Activated CD8-positive, alpha-beta memory T cell treated with anti-CD3 and anti-CD28 coated beads for 4 hours (primary cell): ENCODE data around the gene ABR.
A peak's percentile ranks its signal among the peaks of the same experiment; 100 is the strongest.
"Not testable (repeated sequence)": the region's sequence is repeated elsewhere in the genome, so short reads cannot be mapped to it uniquely, and the experiment has no call there.

Source experiments
- DNase-seq, 2 donors: peaks; one replicate each; pipeline ENCODE4 v3.0.0-alpha.2; 2020; ENCODE audit warnings: low read depth in 2 of 2

ABR gene

DNA sequence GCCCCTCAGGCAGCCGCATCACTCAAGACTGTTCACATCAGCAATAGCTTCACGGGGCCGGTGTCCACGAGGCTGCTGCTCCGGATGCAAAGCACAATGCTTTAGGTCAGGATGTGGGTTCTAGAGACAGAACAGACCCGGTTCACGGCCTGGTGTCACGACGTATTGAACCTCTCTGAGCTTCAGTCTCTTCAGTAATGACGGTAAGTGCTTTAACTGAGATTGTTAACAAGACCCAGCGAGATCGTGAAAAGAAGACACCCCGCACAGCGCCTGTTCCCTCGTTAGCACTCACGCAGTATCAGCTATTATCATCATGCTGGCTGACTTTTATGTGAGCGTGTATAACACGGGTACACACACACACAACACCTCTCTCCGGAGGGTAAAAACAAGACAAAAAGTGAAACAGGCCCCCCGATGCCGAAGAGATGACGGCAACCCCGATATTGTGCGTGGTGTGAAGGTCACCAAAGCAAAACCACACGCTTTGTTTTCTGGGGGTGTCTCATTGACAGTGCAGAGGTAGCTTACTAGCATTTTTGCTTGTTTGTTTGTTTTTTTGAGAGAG, 21.4 kb upstream of the ABR start:
- DNase-seq: peak in 1 of 2 donors; percentile 28

GRCh38 chr17:1199271-1199743, 19.5 kb upstream of the ABR start:
- not testable (repeated sequence) for DNase-seq

- peak; percentile 36 to 47 for DNase-seq
Observed at GRCh38 chr17:1197781-1198490, 18.2 kb upstream of the ABR start.

GRCh38 chr17:1197379-1197778, 17.6 kb upstream of the ABR start:
- no peak for DNase-seq

- no peak for DNase-seq
Observed at GRCh38 chr17:1196946-1197345, 17.2 kb upstream of the ABR start.

- no peak for DNase-seq
Observed at GRCh38 chr17:1192911-1193699, 13.3 kb upstream of the ABR start.

- DNase-seq: no peak
Observed at GRCh38 chr17:1190751-1191331, 11.1 kb upstream of the ABR start.

GRCh38 chr17:1188812-1189504, 9.2 kb upstream of the ABR start:
- DNase-seq: no peak

DNA sequence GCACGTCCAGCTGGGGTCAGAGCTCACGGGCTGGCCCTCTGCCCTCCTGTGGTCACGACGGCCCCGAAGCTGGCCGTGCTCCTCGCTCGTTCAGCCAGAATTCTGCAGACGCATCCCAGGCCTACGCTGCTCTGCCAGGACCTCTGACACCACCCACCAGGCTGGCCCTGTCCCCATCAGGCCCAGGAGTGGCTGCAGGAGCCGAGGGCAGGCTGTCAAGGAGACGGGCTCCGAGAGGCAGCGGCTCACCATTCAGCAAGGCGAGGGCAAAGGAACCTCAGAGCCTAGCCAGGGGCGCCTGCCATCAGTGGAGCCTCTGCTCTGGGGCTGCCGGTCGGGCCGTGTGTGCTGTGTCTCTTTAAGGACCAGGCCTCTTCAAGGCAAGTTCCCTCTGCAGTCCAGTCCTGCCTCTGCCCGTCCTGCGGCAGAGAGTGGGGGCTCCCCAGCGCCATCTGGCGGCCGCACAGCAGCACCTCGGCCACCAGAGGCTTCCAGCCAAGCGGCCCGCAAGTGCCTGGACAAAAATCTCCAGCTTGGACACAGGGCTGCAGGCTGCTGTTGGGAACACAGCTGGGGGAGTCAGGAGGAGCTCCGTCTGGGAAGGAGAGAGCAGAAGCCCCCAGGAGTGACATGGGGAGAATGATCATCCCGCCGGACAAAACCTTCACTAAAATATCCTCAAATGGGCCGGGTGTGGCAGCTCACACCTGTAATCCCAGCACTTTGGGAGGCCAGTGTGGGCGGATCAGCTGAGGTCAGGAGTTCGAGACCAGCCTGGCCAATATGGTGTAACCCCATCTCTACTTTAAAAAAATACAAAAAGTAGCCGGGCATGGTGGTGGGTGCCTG, 7.4 kb upstream of the ABR start:
- DNase-seq: peak; percentile 36 to 49

- DNase-seq: no peak
Observed at GRCh38 chr17:1186214-1186820, 6.5 kb upstream of the ABR start.

GRCh38 chr17:1183171-1183873, 3.5 kb upstream of the ABR start:
- no peak for DNase-seq

DNA sequence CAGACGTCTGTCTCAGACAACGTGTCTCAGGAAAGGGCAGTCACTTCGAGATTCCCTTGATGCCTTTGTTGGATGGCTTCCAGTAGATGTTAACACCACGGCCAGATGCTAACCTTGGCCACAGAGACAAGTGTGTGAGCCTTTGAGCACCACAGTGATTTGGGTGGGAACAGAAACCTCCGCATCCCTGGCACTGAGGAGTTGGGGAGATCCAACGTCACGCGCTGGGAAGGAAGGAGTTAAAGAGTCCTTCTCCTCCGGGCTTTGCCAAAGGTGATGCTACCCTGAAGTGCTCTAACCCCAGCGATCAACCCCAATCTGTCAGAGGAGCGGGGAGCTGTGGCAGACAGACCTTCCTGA, 3.0 kb upstream of the ABR start:
- DNase-seq: no peak

DNA sequence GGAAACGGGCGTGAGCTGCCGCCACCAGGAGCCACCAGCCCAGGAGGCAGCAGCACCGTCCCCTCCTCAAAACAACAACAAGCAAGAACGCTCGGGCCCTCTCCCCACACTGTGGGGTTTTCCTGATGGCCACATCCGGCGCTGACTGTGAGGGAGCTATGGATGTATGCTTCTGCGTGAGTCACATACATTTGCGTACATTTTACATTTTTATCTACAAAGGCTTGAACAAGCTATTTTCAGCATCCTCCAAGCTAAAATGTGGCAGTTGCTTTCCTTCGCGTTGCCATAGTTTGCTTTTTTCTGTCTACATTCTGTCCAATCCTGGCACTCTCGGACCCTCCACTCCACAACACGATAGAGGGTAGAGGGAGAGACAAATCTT, 2.0 kb upstream of the ABR start:
- DNase-seq: no peak

DNA sequence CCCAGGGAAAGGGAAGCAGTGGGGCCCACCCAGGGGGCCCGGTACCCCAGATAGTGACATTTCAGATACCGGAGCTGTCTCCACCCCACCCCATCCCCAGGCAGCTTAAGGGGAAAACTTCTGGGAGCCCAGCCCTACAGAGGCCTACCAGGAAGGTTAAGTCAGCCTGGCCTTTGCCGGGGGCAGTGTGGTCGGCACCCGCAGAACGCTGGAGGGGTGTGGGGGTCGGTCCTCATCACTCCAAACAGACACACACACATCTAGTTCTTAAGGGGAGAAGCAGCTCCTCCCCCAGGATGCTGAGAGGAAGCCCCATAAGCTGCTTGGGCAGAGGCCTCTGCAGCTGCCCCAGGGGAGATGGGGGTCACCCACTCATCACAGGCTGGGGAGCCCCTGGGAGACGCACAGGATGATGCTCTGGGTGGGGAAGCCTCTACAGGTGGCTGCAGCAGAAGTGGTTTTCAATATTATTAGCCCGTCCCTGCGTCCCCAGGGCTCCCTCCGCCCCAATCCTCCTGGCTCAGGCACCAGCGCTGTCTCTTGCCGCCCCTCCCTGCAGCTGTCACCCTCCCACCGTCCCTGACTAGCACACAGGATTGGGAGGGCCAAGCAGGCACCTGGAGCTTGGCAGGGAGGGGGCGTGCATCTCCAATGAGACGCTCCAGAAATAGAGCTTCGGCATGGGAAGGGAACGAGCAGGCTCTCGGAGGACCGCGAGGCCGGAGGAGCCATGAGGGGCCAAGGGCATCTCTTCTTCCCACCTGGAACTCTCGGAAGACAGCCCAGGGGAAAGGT, 1.4 kb upstream of the ABR start:
- no peak for DNase-seq

DNA sequence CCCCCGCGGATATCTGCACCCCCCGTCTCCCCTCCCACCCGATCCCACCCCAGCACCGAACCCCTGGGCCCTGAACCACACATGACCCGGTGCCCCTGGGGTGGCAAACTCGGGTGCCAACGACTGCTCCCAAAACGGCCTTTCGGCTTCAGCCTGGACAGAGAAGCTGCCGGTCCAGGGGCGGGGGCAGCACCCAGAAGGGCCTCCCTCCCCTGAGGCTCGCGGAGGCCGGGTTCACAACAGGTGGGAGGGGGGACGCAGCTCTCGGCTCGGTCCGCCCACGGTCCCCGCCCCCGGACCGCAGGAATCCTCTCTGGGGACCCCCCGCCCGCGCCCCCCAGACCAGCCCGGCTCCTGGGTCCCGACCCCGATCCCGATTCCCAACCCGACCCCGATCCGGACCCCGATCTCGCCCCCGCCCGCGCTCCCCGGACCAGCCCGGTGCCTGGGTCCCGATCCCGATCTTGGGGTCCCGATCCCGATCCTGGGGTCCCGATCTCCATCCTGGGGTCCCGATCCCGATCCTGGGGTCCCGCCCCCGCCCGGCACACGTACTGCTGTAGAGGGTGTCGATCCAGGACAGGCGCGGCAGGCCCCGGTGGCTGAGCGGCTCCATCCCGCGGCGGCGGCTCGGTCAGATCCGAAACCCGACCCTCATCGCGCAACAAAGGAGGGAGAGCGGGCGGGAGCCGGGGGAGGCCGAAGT, 516 bp downstream of the ABR start:
- DNase-seq: no peak

DNA sequence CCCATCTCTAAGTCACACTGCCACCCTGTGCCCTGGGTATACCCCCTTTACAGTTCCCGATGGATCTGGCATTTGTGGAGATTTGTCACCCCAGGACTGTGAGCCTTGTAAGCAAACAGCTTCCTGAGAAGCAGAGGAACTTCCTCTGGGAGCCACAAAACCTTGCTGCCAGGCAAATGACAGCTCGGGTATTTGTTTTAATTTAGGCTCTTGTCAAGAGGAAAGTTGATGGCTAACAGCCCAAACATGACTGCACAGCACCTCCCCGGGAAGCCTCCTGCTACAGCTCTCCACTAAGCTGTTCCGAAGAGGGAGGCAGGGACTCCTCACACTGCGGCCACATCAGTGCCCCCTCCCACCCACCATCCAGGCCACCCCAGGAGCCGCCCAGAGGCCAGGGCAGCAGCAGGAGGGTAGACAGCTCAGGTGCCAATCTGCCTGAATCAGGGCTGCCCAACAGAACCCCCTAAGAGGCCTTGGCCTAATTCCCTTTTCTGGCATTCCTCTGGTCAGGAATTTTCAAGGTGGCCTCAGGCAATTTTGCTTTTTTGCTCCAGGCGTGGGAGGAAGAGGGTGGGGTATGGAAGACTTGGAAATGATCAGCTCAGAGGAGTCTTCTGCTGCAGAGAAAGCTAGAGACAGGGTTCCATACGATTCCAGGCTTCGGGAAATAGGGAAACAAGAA, 2.6 kb downstream of the ABR start:
- no peak for DNase-seq

GRCh38 chr17:1174263-1174880, 5.4 kb downstream of the ABR start:
- DNase-seq: no peak
